ENCODE data around the gene CGN.

CGN gene

GRCh38 chr1:151553659-151554058 is 42.5 kb downstream of the CGN start:
- DNase-seq: no peak

GRCh38 chr1:151556052-151556451 is 44.9 kb downstream of the CGN start:
- DNase-seq: no peak

GRCh38 chr1:151562661-151563060 is 51.5 kb downstream of the CGN start:
- no peak for DNase-seq

- DNase-seq: no peak
These were observed 52.2 kb downstream of the CGN start for GRCh38 chr1:151563376-151563775.

GRCh38 chr1:151565502-151566189 is 54.5 kb downstream of the CGN start:
- no peak for DNase-seq

GRCh38 chr1:151568626-151569088 is 57.5 kb downstream of the CGN start:
- no peak for DNase-seq

GRCh38 chr1:151570819-151571218 is 59.6 kb downstream of the CGN start:
- no peak for DNase-seq

- DNase-seq: no peak
These were observed 63.7 kb downstream of the CGN start for GRCh38 chr1:151574575-151575529.

GRCh38 chr1:151577173-151577572 is 66.0 kb downstream of the CGN start:
- DNase-seq: no peak

- DNase-seq: no peak
These were observed 67.8 kb downstream of the CGN start for GRCh38 chr1:151578941-151579340.

- no peak for DNase-seq
These were observed 68.4 kb downstream of the CGN start for GRCh38 chr1:151579436-151580225.

GRCh38 chr1:151581451-151581850 is 70.3 kb downstream of the CGN start:
- DNase-seq: no peak

GRCh38 chr1:151581921-151582320 is 70.7 kb downstream of the CGN start:
- no peak for DNase-seq

GRCh38 chr1:151583796-151584195 is 72.6 kb downstream of the CGN start:
- no peak for DNase-seq

GRCh38 chr1:151584278-151584677 is 73.1 kb downstream of the CGN start:
- DNase-seq: no peak

GRCh38 chr1:151584780-151585179 is 73.6 kb downstream of the CGN start:
- no peak for DNase-seq

- DNase-seq: no peak
These were observed 74.4 kb downstream of the CGN start for GRCh38 chr1:151585622-151586021.
